HUDEP-2 (cell line): ENCODE results near the gene ABI3.
"Not testable (repeated sequence)": the region's sequence is repeated elsewhere in the genome, so short reads cannot be mapped to it uniquely, and the experiment has no call there.

Source experiments
- DNase-seq, 76 experiments: peaks; one replicate each; lab custom pipeline; 2025; ENCODE audit not compliant: unreplicated experiment in 76 of 76; lab: John Stamatoyannopoulos, UW

Gene ABI3

DNA sequence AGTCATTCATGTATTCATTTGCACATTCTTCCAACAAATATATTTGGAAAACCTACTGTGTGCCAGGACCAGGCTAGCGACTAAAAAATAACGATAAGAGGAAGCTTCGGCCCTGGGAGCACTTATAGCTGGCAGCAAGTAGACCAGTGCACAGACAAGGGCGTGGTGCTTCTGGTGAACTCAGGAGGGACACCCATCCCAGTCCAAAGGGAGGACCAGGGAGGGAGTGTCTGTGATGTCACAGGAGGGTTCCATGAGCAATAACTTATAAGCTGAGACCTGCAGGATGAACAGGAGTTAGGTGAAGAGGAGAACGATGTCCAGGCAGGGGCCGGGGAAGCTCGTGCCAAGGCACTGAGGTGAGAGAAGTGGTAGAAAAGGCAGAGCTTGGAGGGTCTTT lies 37.4 kb downstream of the ABI3 start:
- peak in 70 of 76 experiments; percentile 15 to 80 (median 60) for DNase-seq

- DNase-seq = peak in 75 of 76 experiments; percentile 83 to 99 (median 95)
These were observed 38.8 kb downstream of the ABI3 start for GRCh38 chr17:49249292-49249794.

GRCh38 chr17:49249890-49250522 lies 39.5 kb downstream of the ABI3 start:
- DNase-seq = no peak

DNA sequence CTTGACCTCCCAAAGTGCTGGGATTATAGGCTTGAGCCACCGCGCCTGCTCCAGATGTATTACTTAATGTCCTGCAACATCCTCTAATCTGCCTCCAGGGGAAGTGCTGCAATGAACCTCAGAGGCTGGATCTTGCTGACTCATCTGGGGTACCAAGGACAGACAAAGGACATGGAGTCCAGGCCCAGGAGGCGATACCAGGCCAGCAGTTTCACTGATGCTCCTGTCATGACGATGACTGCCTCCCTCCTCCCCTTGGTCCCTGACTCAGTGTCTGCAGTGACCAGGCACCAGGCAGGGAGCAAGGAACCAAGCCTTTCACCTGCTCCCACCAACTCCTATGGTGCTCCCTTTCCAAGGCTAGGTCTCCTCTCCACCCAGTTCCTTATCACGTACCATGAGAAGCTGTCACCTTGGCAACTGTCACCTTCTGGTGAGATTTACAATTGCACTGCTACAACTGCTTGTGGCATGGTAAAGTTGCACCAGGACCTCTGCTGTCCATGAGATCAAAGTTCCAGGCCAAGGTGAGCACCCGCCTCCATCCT lies 41.7 kb downstream of the ABI3 start:
- peak in 31 of 76 experiments; percentile 7 to 60 (median 32) for DNase-seq

GRCh38 chr17:49254066-49254465 lies 43.6 kb downstream of the ABI3 start:
- no peak for DNase-seq

GRCh38 chr17:49255125-49255524 lies 44.6 kb downstream of the ABI3 start:
- no peak for DNase-seq

DNA sequence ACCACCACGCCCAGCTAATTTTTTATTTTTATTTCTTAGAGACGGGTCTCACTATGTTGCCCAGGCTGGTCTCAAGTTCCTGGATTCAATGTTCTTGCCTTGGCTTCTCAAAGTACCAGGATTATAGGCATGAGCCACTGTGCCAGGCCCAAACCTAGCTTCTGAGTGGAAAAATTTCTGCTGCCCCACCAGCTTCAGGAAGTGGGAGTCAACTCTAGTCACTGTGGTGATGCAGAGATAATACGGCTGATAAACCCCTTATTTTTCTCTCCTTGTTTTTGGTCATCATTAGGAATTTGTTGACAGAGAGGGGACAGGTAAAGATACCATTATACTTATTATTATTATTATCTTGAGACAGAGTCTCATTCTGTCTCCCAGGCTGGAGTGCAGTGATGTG lies 47.9 kb downstream of the ABI3 start:
- peak in 1 of 76 experiments; percentile 9 for DNase-seq

DNA sequence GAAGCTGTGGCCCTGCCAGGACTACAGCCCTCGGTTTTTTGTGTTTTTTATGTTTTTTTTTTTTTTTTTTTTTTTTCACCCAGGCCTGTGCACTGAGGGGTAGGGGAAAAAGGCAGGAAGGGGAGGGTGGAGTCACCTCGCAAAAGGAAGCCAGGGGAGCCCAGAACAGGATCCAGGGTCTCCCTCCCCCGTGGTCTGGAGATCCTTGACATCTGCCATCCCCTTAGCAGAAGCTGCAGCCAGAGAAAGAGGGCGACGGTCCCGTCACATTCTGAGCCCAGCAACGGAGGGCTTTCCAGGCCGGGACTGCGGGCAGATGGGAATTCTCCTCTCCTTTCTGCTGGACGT lies 49.1 kb downstream of the ABI3 start:
- DNase-seq = no peak

DNA sequence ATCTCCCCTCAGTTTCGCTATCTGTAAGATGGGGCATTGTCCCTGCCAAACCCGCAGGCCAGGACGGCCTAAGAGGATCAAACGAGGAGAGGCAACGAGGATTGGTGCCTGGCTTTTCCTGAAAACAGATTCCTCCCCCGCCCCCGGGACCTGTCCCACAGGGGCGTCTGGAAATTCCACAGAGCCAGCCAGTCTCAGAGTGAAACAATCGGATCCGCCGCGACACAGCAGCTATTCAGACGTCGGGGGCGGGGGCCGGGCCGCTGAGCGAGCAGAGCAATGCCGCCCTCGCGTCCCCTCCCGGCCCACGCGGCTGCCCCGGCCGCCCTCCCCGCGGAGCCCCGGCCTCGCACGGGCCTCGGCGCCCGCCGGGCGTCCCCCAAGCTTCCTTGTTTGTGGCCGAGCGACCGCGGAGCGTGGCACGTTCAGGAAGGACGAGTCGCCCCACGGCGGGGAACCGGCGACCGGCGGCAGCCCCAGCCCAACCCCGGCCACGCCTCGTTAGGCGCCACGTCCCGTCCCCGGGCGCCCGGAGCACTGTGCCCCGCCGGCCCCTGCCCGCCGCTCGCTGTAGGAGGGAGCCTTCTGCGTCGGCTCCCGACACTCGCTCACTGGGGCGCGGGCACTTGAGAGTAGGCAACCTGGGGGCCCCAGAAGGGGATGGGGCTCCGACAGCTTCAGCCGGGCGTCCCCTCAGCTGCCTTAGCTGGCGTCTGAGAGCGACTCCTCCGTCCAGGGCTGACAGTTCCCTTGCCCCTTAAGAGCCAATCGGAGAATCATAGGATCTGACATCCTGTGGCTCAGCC lies 49.7 kb downstream of the ABI3 start:
- DNase-seq = peak in 26 of 76 experiments; percentile 15 to 75 (median 40)

DNA sequence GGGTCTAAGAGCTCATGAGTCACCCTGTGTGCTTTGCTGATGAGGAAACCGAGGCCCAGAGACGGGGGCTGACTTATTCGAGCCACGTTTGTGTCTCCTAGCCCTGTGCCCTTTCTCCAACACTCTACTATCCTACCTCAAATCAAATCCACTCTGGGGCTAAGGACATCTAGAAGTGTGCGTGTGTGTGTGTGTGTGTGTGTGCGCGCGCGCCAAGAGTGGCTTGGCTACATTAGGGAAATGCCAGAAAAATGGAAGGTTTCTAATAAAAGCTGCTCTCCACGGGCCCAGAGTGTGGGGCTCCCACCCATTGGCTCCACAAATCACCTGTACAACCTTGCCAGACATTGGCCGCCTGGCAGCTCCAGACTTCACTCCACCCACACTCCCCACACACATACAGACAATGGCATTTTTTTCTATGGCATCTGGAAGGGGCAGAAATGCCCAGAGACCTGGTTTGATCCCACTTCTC lies 50.3 kb downstream of the ABI3 start:
- DNase-seq = peak in 5 of 76 experiments; percentile 13 to 38 (median 30)

DNA sequence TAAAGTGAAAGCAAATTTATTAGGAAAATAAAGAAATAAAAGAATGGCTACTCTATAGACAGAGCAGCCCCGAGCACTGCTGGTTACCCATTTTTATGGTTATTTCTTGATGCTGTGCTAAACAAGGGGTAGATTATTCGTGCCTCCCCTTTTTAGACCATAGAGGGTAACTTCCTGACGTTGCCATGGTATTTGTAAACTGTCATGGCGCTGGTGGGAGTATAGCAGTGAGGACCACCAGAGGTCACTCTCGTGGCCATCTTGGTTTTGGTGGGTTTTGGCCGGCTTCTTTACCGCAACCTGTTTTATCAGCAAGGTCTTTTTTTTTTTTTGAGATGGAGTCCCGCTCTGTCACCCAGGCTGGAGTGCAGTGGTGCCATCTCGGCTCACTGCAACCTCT lies 51.0 kb downstream of the ABI3 start:
- not testable (repeated sequence) for DNase-seq

GRCh38 chr17:49266233-49266632 lies 55.7 kb downstream of the ABI3 start:
- no peak for DNase-seq

DNA sequence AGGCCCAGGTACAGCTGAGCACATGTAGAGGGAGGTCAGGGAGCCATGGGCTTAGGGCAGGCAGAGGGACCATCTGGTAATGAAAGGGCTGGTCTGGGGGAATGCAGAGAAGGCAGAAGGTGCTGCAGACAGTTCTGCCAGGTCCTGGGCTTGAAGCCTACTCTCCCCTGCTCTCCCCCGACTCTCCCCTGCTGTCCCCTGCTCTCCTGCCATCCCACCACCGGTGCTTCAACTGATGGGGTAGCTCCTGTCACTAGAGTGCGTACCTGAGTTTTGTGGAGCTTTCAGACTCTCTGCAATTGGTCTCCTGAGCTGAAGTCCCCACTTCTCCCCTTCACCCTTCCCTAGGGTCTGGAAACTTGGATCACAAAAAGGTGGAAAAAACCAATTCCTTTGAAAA lies 57.4 kb downstream of the ABI3 start:
- no peak for DNase-seq

DNA sequence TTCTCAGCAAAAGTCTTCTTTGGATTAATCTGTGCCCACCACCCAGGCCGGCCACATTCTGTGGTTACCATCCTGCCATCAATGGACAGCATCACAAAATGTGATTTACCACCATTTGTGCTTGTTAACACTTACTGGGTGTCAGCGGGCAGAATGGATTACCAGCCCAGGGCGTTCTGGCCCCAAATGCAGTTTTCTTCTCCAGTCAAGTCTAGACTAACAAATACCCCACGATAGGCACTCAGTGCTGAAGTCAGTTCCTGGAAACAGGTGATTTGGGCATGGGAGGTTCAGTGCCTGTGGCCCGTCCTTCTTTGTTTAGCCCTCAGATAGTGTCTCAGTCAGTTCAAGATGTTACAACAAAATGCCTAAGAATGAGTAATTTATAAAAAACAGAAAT lies 58.8 kb downstream of the ABI3 start:
- DNase-seq = no peak
